Cardiac septum (tissue), 1 donor: ENCODE results near the gene B3GALNT1. TPM values are rescaled to one million over a fixed set of nuclear protein-coding genes. Genes with fewer than 3 reads are reported as not detected.
"Not testable (repeated sequence)": the region's sequence is repeated elsewhere in the genome, so short reads cannot be mapped to it uniquely, and the experiment has no call there.

ENCODE experiments used
- DNase-seq: peaks from one replicate; pipeline ENCODE4 v3.0.0-alpha.2; 2020; ENCODE audit warnings: low spot score
- intact Hi-C: fragments of 100-400 bp; cut with DNase I; formaldehyde crosslinking; loops from one replicate; pipeline ENCODE4 v1.14.0; 2022
- total RNA-seq: library from RNA; stranded (reverse); fragmentation: NEBNext Ultra II Directional; extraction: Animal tissue kit (Norgen Biotek cat#: 25700); gene quantifications from one replicate; pipeline ENCODE4 v1.2.1, GENCODE V29; 2021
- donor health status: DM: no; HTN: no; CAD: no.

B3GALNT1 gene
- total RNA-seq, 1 donor from 2014 or later, result 75.1 TPM

GRCh38 chr3:161035711-161036110 is 69.4 kb downstream of the B3GALNT1 start:
- intact Hi-C loops, result no loop called here
- no peak for DNase-seq

GRCh38 chr3:161034913-161035550 is 70.1 kb downstream of the B3GALNT1 start:
- intact Hi-C loops, DNase-seq: not testable (repeated sequence)

Other genes with a start within 250 kb of the B3GALNT1 start
- gene NMD3, start 116.0 kb upstream of the B3GALNT1 start, total RNA-seq, result 70.3 TPM